Transverse colon (tissue), 4 donors: ENCODE measurements around the gene DSP. TPM values are rescaled to one million over a fixed set of nuclear protein-coding genes. Genes with fewer than 3 reads are reported as not detected.

Source experiments
- DNase-seq: peaks from one replicate; pipeline ENCODE4 v3.0.0-alpha.2; 2019
- H3K27ac ChIP-seq, 4 donors: fragments of 200-600 bp; sonication (generic); 2 replicates each; pipeline ENCODE4 v1.5.1; 2016 to 2018; ENCODE audit warnings: inconsistent platforms in 4 of 4
- H3K27me3 ChIP-seq: fragments of 200-600 bp; sonication (generic); 2 replicates; pipeline ENCODE4 v1.5.1; 2017; ENCODE audit warnings: inconsistent platforms
- H3K36me3 ChIP-seq, 4 donors: fragments of 200-600 bp; sonication (generic); 2 replicates each; pipeline ENCODE4 v1.5.1; 2017 to 2019; ENCODE audit warnings: inconsistent platforms in 4 of 4
- H3K4me1 ChIP-seq, 4 donors: fragments of 200-600 bp; sonication (generic); 2 replicates each; pipeline ENCODE4 v1.5.1; 2017 to 2020; ENCODE audit warnings: inconsistent platforms in 4 of 4
- H3K4me3 ChIP-seq, 4 donors: fragments of 200-600 bp; sonication (generic); 1 replicate in 1 of 4; 2 replicates in 3 of 4; pipeline versions ENCODE4 v1.5.1 to v1.6.1; 2017 to 2019; ENCODE audit warnings: inconsistent platforms in 4 of 4
- H3K9me3 ChIP-seq, 2 donors: fragments of 200-600 bp; sonication (generic); 2 replicates each; pipeline ENCODE4 v1.5.1; 2017 to 2019; ENCODE audit warnings: inconsistent platforms in 2 of 2
- CTCF ChIP-seq, 5 experiments: fragments of 200-600 bp in 3 of 5; fragments of 450-650 bp in 2 of 5; sonication (generic) in 3 of 5; IDR thresholded peaks; 1 replicate in 2 of 5; 2 replicates in 3 of 5; pipeline ENCODE4 v1.5.1; 2016 to 2017; ENCODE audit warnings: antibody characterized with exemption in 5 of 5, inconsistent platforms in 3 of 5, mild to moderate bottlenecking in 2 of 5, moderate library complexity in 1 of 5
- EP300 ChIP-seq: sonication (generic); formaldehyde crosslinking; IDR thresholded peaks from one replicate; pipeline ENCODE4 v1.6.1; 2017; ENCODE audit warnings: antibody characterized with exemption, low read depth
- POLR2A ChIP-seq: fragments of 450-650 bp; IDR thresholded peaks from one replicate; pipeline ENCODE4 v1.6.1; 2016; ENCODE audit warnings: antibody characterized with exemption, mild to moderate bottlenecking, moderate library complexity
- POLR2AphosphoS5 ChIP-seq, 3 donors: sonication (generic); formaldehyde crosslinking; IDR thresholded peaks; one replicate each; pipeline ENCODE4 v1.6.1; 2016; ENCODE audit warnings: antibody characterized with exemption in 3 of 3
- WGBS, 2 donors: methylation state at CpG; one replicate each; pipeline ENCODE4 v1.1.5; 2018; ENCODE audit warnings: low coverage in 1 of 2; 5-methylcytosine and 5-hydroxymethylcytosine counted together
- in situ Hi-C, 4 donors: fragments of 200-750 bp; cut with MboI; loops; one replicate each; pipeline versions ENCODE4 v1.15.0 to v1.15.1; 2017; ENCODE audit warnings: low sequenced_read_pairs in 3 of 4, low pct_ligation_motif_present in 1 of 4, low pct_unique_long_range_greater_than_20kb in 1 of 4
- intact Hi-C: fragments of 100-400 bp; cut with DNase I; formaldehyde crosslinking; loops from one replicate; pipeline ENCODE4 v1.15.1; 2023; ENCODE audit warnings: low total_unique reads
- total RNA-seq, 4 donors: library from RNA; depleted of rRNA; stranded (reverse); fragments of >200 nt; gene quantifications; one replicate each; pipeline ENCODE4 v1.1.0, GENCODE V29; 2016

Gene DSP
- total RNA-seq, 4 donors from 2014 or later: 160 to 243 (median 202) TPM

GRCh38 chr6:7591770-7592169 lies 50.3 kb downstream of the DSP start:
- Histone ChIP-seq H3K4me3 (no peak overlapping the region), H3K9me3 (no peaks in the 10 kb centered on the region), H3K4me1 (peaks cover 3 to 49% (median 31%) of the 10 kb centered on the region in 4 donors), H3K27me3 (no peaks in the 10 kb centered on the region), H3K36me3 (peaks cover 0 to 22% (median 11%) of the 10 kb centered on the region in 4 donors), H3K27ac (no peak overlapping the region)
- TF ChIP-seq EP300 (no peak), POLR2A (no peak), CTCF (IDR thresholded peaks at IDR 0.05) (no peak), POLR2AphosphoS5 (IDR thresholded peaks at IDR 0.05) (no peak)
- in situ Hi-C loops (loop anchor here in 3 of 4 donors (10.0 to 25.0 kb wide), 3 partner anchors 179 to 904 kb away; no protein-coding TSS in a partner anchor), intact Hi-C loops (no loop called here)
- no peak for DNase-seq
- WGBS, 2 donors: 95 to 97% methylated on average over 4 to 5 of the region's 5 CpGs

- WGBS, 2 donors: 50 to 71% methylated on average over 1 of the region's 1 CpG
- peaks cover 0 to 27% (median 14%) of the 10 kb centered on the region in 4 donors for H3K36me3 ChIP-seq
- no peak overlapping the region for H3K27ac ChIP-seq
- in situ Hi-C loops (loop anchor here in 3 of 4 donors (10.0 to 25.0 kb wide), 3 partner anchors 181 to 906 kb away; no protein-coding TSS in a partner anchor), intact Hi-C loops (no loop called here)
- DNase-seq: no peak
- TF ChIP-seq POLR2A: no peak
- no peak for TF ChIP-seq POLR2AphosphoS5 (IDR thresholded peaks at IDR 0.05)
- TF ChIP-seq EP300: no peak
- no peak for TF ChIP-seq CTCF (IDR thresholded peaks at IDR 0.05)
- H3K27me3 ChIP-seq: no peaks in the 10 kb centered on the region
- H3K4me3 ChIP-seq: no peak overlapping the region
- no peaks in the 10 kb centered on the region for H3K9me3 ChIP-seq
- peaks cover 3 to 36% (median 24%) of the 10 kb centered on the region in 4 donors for H3K4me1 ChIP-seq
Observed at GRCh38 chr6:7593229-7593628, 51.8 kb downstream of the DSP start.

- in situ Hi-C loops: loop anchor here in 3 of 4 donors (10.0 to 25.0 kb wide), 3 partner anchors 182 to 907 kb away; no protein-coding TSS in a partner anchor
- intact Hi-C loops: no loop called here
- peaks cover 0 to 40% (median 17%) of the 10 kb centered on the region in 4 donors for H3K36me3 ChIP-seq
- H3K9me3 ChIP-seq: no peaks in the 10 kb centered on the region
- H3K4me3 ChIP-seq: no peak overlapping the region
- no peaks in the 10 kb centered on the region for H3K27me3 ChIP-seq
- DNase-seq: no peak
- 86 to 93% methylated on average over 2 to 4 of the region's 4 CpGs for WGBS, 2 donors
- no peak overlapping the region for H3K27ac ChIP-seq
- TF ChIP-seq POLR2AphosphoS5 (IDR thresholded peaks at IDR 0.05): no peak
- TF ChIP-seq CTCF (IDR thresholded peaks at IDR 0.05): no peak
- TF ChIP-seq POLR2A: no peak
- no peak for TF ChIP-seq EP300
- peaks cover 3 to 23% (median 17%) of the 10 kb centered on the region in 4 donors for H3K4me1 ChIP-seq
Observed at GRCh38 chr6:7594579-7595125, 53.2 kb downstream of the DSP start.

- Histone ChIP-seq H3K36me3 (peaks cover 0 to 86% (median 38%) of the 10 kb centered on the region in 4 donors), H3K4me1 (no peaks in the 10 kb centered on the region), H3K27ac (no peak overlapping the region), H3K9me3 (no peaks in the 10 kb centered on the region), H3K4me3 (no peak overlapping the region), H3K27me3 (no peaks in the 10 kb centered on the region)
- intact Hi-C loops: no loop called here
- no peak for DNase-seq
- in situ Hi-C loops: loop anchor here in 1 of 4 donors (25.0 kb wide), 1 partner anchor 942 kb away; no protein-coding TSS in a partner anchor
- TF ChIP-seq CTCF (IDR thresholded peaks at IDR 0.05) (no peak), EP300 (no peak), POLR2A (no peak), POLR2AphosphoS5 (IDR thresholded peaks at IDR 0.05) (no peak)
- WGBS, 2 donors: 75% methylated on average over 4 of the region's 4 CpGs; no CpG with 5 or more reads in 1 of the 2 donors
Observed at GRCh38 chr6:7604003-7604402, 62.5 kb downstream of the DSP start.
